Pons (tissue), 1 donor: Measurements from ENCODE around the gene CRISPLD2.

ENCODE experiments used
- DNase-seq: peaks from one replicate; pipeline ENCODE4 v3.0.0-alpha.2; 2016; ENCODE audit warnings: low spot score

The CRISPLD2 gene

DNA sequence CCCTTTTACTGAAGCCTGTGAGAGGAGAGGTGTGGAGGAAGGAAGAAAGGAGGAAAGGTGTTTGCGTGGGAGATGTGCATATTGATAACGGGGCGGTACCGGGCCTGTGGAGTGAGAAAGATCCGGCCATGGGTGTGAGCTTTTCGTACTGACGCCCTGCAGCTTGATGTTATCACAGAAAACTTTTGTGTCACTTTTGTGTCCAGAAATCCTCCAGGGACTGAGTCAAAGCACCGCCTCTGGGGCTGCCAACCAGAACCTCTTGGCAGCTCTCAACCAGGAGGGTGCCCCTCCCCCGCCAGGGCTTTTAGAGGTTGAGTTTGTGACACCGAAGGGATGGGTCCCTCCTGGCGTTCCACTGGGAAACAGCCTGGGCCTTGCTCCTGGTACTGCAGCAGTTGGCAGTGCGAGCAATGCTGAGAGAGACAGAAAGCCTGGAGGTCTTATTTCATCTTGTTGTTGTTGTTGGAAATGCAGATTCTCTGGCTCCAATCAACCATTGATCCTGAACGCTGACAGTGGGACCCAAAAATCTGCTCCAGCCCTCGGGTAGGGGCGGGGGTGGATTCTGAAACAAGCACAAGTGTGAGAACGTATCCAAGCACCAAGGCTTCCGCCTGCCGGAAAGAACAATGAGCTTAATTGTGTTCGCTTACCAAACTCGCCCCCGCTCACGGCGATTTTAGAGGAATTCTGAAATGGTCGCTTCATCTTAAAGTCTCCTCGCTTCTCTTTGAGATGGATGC, 65.0 kb downstream of the CRISPLD2 start:
- DNase-seq: peak; percentile 81

DNA sequence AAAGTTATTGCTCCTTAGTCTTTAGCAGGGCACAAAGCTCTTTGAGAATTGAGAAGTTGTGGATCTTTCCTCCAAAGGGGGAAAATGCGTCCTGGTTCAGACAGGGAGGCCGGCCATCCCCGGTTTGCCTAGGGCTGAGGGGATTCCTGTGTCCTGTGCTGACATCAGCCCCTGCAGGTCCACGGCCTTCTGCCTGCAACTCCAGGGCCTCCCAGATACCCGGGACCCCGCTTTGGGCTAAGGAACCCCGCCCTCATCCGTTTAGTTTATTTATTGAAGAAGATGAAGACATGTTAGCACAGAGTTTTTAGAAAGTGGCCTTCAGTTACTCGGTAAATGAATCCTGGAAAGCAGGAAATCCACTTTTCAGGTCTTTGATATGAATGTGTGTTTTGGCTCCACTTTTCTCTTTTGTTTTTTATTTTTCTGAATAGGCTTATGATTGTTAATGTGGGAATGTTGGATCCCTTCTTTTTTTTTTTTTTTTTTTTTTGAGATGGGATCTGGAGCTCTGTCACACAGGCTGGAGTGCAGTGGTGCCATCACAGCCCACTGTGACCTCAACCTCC, 65.6 kb downstream of the CRISPLD2 start:
- DNase-seq: no peak

DNA sequence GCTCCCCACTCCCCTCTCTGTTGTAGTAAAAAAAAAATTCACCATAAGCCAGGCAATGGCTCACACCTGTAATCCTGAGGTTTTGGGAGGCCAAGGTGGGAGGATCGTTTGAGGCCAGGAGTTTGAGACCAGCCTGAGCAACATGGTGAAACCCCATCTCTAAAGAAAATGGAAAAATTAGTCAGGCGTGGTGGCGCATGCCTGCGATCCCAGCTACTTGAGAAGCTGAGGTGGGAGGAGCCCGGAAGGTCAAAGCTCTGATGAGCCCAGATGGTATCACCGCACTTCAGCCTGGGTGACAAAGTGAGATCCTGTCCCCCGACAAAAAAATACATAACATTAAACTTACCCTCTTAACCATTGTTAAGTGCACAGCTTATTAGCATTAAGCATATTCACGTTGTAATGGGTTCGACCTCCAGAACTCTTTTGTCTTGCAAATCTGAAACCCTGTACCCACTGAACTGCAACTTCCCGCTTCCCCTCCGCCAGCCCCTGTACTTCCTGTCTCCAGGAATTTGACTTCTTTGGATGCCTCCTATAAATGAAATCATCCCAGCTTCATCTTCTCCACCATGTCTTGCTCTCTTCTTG, 66.8 kb downstream of the CRISPLD2 start:
- no peak for DNase-seq

DNA sequence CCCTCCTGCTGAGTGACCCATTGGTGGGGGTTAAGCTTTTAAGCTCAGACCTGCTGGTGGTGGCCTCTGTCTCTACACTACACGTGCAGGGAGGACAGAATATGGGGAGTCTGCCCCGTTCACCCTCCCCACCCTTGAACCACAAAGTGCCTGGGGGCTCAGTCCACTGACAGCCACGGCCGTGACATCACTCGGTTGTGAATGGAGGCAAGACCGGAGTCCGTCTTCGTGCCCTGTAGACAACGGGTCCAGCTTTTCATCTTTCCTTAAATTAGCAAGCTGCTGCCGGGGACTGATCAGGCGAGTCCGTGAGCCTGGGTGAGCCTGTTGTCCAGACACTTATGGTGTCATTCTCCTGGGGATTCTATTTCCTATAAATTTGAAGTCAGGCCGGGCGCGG, 67.4 kb downstream of the CRISPLD2 start:
- DNase-seq: no peak

DNA sequence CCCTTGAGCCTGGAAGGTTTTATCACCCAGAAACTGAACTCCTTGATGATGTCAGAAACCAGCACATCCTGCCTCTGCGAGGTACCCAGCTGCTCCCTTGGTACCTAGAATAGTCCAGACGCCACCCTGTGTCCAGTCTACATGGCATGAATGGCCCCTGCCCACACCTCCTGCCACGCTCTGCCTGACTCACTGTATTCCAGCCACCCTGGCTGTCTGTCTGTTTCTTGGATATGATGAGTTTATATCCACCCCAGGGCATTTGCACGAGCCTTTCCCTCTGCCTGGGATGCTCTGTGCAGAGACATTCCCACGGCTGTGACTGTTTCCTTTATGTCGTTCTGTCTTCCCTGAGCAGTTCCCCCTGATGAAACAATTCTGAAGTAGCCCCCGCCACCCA, 68.7 kb downstream of the CRISPLD2 start:
- DNase-seq: no peak

DNA sequence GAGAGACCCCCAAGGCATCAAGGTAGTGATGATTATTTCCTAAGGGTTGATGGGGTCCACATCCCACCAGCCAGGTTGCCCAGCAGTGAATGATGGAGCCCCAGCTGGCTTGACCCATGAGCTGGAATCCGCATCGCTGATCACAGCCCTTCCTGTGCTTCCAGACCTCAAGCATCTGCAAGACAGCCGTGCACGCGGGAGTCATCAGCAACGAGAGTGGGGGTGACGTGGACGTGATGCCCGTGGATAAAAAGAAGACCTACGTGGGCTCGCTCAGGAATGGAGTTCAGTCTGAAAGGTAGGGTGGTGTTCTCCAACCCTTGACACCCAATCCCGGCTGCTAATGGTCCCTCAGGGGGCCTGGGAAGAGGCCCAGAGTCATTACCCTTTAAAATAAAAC, 69.3 kb downstream of the CRISPLD2 start:
- DNase-seq: no peak

DNA sequence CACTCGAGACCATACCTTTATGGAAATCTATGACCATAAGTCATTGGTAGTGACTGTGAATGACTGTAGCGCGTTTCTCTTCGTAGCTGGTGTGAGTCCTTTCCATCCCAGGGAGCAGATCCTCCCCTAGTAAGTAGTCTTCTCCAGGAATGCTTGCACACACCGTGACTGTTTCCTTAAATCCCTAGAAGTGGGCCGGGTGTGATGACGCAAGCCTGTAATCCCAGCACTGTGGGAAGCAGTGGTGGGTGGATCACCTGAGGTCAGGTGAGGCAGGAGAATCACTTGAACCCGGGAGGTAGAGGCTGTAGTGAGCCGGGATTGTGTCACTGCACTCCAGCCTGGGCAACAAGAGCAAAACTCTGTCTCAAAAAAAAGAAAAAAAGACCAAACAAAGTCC, 70.6 kb downstream of the CRISPLD2 start:
- DNase-seq: no peak

DNA sequence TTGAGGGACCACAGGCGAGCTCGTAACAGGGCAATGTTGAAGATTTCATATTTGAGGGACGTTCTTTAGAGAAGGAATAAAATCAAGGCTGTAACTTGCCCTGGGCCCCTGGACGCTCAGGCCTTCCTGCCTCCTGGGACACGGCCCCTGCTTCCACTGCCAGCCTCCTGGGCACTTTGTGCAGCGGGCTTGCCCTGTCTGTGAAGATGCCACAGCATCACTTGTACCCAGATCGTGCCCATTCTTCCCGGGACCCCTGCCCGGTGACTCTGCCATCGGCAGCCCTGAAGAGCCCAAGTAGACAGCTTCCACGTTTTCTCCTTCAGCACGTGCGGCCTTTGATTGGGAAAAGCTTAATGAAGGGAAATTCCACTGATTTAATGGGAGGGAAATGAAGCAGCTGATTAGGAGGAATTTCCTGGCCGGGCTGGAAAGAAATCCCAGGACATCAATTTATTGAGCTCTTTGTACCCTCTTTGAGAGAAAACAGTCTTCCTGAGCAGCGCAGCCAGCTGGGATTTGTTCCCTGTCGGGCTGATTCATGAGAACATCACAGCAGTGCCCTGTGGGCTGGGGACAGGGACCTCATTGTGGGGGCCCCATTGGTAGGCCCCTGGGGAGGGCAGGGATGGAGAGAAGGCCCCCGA, 71.5 kb downstream of the CRISPLD2 start:
- peak; percentile 53 for DNase-seq

DNA sequence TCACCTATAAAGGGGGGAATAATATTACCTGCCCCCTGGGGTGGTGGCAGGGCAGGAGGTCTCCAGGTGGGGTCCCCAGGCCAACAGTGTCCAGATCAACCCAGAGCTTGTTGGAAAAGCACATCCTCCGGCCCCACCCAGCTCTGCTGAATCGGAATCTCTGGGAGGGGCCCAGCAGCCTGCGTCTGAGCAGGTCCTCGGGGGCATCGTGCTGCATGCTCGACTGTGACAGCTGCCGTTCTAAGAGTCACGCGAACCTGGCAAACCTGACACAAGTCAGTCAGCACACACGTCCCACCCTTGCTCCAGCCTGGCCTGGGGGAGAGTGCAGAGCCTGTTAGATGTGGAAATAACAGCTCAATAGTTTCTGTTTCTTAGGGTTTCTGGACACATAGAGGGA, 72.3 kb downstream of the CRISPLD2 start:
- no peak for DNase-seq

DNA sequence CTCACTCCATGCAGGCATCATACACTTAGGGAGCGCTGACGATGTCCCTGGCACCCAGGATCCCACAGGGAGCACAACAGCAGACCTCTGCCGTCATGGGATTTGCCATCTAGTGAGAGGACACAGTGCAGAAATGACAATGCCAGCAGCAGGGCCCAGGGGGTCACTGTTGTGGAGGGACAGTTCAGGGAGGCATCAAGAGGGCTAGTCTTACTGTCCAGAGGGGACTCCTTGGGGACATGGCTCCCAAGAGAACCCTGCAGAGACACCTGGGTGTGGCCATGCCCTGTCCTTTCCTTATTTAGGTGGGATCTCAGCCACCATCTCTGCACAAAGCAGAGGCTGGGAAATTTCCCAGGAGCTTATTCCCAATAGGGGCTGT, 73.7 kb downstream of the CRISPLD2 start:
- DNase-seq: no peak

DNA sequence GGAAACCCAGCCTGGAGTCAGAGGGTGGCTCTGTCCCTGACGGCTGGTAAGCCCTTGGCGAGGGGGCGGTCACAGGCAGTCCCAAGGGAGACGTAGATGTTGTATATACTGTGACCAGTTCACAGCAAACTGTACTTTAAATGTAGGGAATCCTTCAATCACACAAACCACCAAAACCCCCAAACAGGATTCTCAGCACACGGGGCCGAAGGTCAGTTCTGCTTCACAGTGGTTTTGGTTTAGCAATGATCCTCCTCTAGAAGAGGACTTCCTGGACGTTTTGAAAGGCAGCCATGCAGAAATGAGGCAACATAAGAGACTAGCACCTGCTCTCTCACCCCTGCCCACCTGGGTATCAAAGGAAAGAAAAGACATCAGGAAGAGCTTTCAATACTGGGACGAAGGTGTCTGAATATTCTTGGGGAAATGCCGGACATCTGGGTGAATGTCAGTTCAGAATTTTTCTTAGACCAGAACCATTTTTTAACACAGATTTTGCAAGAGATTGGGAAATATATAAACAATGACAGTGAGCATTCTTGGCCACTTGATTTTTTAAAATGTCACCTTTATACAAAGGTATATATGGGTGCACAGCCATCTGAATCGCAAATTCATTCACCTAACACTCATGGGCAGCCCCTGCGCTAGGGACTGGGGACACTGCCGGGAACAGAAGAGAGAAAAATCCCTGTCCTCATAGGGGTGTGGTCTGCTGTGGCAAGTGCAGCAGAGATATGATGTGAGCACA, 74.2 kb downstream of the CRISPLD2 start:
- DNase-seq: no peak

DNA sequence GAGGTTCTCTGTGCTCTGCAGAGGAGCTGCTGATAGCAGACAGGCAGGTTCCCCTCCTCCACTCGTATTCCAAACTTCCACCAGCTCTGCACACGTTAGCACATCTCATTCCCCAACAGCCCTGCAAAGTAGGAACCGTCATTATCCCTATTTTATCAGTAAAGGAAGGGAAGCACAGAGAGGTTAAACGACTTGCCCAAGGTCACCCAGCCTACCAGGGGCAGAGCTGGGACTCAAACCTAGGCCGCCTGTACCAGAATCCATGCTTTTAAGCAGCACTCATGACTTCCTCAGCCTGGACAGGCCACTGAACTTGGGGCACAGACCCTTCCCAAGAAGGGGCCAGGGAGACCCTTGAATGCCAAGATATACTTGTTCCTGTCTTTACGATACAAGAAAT, 75.2 kb downstream of the CRISPLD2 start:
- no peak for DNase-seq

DNA sequence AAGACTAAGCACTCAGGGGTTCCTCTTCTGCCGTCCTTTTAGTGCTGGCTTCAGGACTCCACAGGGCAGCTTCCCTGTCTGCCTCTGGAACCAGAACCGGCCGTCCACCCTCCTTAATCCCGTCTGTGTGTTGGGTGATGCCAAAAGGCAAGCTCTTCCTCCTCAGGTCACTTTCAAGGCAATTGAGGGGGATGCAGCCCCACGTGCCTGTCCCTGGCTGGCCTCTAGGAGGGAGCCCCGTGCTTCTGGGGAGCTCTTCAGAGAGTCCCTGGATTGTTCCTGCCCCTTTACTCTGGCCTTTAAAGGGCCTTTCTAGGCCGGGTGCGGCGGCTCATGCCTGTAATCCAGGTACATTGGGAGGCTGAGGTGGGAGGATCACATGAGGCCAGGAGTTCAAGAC, 77.1 kb downstream of the CRISPLD2 start:
- DNase-seq: no peak

DNA sequence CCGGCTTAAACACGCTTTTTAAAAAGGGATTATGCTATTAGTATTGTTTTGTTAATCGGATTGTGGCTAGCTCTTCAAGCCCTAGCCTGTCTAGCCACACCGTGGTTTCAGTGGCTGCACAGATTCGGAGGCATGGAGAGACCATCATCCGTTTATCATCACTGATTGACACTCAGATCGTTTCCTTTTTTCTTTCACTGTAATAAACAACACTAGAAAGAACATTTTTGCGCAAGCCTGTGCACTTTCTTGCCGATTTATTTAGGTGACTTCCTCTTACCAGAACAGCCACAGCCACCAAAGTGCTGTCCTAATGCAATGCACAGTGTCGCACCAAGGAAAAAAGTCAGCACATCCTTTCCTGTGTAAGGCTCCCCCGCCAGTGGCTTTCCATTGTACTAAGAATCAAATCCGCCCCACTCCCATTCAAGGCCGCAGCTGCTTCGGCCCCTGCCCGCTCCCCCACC, 78.2 kb downstream of the CRISPLD2 start:
- DNase-seq: peak; percentile 49

DNA sequence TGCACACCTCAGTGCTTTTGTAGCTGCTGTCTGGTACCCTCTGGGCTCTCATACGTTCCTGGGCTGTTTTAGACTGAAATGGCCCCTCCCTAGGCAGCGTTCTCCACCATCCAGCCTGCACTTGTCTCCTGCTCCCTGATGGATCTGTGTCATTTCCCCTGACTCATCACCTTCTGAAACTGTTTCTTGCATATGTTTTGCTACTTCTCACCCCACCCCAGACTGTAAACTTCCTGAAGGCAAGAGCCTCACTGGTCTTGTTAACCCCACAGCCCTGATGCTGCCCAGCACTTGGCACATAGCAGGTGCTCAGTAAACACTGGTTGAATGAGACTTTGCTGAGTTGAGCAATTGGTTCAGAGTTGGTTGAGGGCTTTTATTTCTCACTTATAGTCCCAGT, 78.7 kb downstream of the CRISPLD2 start:
- DNase-seq: no peak

DNA sequence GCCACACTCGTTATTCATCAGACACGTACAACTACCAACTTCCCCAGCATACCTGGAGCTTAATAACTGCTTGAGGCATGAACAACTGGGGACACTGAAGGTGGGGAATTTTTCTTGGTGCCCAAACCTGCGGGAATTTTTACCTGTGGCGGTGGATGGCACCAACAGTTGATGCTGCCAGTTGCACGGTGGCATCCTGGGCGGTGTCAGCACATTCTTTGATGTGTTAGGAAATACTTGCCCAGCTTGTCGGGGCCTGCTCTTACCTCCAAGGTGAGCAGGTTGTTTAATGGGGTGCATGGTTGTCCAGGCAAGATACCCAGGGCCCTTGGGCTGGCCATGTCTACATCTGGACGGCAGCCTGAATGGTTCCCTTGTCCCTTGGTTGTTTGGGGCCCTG, 79.6 kb downstream of the CRISPLD2 start:
- no peak for DNase-seq

DNA sequence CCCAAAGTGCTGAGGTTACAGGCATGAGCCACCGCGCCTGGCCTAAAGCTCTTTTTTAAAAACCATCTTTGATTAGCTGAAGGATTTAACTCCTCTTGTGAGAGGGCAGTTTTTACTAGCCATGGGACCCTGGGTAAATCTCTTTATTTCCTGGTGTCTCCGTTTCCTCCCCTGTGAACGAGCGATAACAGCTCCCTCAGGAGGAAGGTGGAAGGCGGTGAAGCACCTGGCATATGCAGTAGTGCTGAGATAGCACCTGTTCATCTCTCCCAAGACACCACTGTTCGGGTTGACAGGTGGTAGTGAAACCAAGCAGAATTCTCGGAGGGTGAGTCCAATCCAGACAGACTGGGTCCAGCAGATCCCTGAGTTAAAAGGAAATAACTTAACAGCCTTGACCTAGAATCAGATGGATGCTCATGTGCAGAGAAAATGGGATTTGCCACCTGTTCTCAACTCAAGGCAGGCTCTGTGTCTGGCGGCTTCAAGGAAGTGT, 86.2 kb downstream of the CRISPLD2 start:
- no peak for DNase-seq

DNA sequence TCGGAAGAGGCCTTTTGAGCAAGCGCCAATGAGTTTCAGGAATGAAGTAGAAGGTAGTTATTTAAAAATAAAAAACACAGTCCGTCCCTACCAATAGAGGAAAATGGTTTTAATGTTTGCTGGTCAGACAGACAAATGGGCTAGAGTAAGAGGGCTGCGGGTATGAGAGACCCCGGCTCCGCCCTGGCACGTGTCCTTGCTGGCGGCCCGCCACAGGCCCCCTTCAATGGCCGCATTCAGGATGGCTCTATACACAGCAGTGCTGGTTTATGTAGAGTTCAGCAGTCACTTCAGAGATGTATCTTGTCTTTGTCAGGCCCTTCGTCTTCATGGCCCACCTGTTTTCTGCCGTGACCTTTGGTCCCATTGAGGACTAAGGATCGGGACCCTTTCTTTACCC, 87.3 kb downstream of the CRISPLD2 start:
- no peak for DNase-seq

DNA sequence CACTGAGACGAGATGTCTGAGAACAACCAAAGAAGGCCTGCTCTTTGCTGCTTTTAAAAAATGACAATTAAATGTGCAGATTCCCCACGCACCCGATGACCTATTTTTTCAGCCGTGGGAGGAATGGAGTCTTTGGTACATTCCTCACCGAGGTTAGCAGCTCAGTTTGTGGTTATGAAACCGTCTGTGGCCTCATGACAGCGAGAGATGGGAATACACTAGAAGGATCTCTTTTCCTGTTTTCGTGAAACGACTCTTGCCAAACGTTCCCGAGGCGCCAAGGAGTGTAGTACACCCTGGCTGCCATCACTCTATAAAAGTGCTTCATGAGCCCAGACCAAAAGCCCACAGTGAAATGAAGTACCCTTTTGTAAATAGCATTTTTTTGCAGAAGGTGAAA, 87.8 kb downstream of the CRISPLD2 start:
- DNase-seq: no peak

DNA sequence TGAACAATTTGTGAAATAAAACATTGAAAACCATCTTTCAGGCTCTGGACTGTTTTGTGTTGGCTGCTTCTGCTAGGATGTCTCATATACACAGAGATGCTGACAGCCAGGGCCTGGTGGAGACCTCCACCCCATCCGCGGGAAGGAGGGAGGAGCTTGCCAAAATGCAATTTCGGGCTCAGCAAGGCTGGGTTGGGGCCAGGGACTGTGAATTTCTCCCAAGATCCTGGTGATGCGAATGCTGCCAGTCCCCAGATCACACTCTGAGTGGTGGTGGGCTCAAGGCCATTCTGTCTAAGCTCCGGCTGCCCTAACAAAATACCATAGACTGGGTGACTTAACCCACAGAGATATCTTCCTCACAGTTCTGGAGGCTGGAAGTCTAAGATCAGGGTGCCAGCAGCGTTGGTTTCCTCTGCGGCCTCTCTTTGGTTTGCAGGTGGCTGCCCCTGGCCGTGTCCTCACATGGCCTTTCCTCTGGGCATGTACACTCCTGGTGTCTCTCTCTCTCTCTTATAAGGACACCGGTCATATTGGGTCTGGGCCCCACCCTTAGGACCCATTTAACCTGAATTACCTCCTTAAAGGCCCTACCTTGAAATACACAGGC, 89.8 kb downstream of the CRISPLD2 start:
- no peak for DNase-seq

DNA sequence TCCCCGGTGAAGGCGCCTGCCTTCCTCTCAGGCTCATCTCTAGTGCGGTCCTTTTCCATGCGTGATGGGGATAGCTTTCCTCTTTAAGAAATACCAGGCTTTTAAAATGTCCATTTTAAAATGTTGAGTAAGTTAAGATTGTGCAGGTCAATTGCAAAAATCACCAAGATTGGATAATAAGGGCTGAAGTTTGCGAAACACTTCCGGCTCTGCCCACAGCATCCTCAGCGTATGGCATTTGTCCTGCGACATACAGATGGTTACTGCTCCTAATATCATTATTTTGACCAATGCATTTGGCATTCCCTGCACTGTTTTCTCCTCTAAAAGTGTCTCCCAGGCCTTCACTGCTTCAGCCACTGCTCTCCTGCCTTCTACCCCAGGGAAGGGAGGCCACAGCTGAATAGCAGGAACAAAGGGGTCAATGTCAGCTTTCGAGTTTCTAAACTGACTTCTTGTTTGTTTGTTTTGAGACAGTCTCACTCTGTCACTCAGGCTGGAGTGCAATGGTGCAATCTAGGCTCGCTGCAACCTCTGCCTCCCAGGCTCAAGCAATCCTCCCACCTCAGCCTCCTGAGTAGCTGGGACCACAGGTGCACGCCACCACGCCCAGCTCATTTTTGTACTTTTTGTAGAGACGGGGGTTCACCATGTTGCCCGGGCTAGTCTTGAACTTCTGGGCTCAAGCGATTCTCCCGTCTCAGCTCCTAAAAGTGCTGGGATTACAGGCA, 91.9 kb downstream of the CRISPLD2 start:
- DNase-seq: no peak
